Lower leg skin (tissue), 3 donors: ENCODE measurements around the gene MEI1.

Source experiments
- CTCF ChIP-seq, 3 donors: fragments of 450-650 bp; IDR thresholded peaks; one replicate each; pipeline ENCODE4 v1.5.1; 2016; ENCODE audit warnings: antibody characterized with exemption in 3 of 3, mild to moderate bottlenecking in 3 of 3, moderate library complexity in 2 of 3
- POLR2A ChIP-seq, 2 donors: fragments of 450-650 bp; IDR thresholded peaks; one replicate each; pipeline ENCODE4 v1.6.1; 2016 to 2017; ENCODE audit warnings: antibody characterized with exemption in 2 of 2, mild to moderate bottlenecking in 1 of 2, moderate library complexity in 1 of 2

DNA sequence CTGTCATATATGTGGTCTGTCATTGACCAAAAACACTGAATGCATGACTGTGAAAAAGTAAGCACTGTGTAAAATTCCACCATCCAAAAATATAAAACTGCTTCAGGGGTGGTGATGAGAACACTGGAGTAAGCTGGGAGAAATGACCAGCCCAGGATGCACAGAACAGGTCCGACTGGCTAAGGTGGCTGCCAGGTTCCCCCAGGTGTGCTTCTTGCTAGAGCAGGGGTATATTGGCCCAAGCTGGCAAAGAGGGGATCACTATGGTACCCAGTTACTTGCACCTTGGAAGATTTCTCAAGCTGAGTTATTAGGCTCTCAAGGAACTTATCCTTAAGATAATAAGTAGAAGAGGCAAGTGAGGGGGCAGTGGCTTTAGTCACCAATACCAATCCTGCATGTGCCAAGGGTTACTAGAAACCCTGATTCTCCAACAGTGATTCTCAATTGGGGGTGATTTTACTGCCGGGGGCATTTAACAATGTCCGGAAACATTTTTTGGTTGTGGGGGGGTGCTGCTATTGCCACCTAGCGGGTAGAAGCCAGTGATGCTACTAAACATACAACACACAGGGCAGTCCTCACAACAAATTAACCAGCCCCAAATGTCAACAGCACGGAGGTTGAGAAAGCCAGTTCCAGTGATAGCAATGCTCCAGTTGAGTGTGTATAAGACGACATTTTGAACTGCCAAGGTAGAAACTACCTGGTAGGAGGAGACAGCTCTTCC is 26.4 kb upstream of the MEI1 start:
- TF ChIP-seq CTCF (IDR thresholded peaks at IDR 0.05) (no peak), POLR2A (IDR thresholded peaks at IDR 0.05) (no peak)
